WTC11 (cell line): ENCODE results near the gene GPR84.

Experiments
- AR ChIP-seq: fragments of 250-450 bp; sonication (Bioruptor Pico); IDR thresholded peaks from 2 replicates; pipeline ENCODE4 v1.9.0; 2021; ENCODE audit warnings: mild to moderate bottlenecking
- ATF1 ChIP-seq: sonication (generic); formaldehyde crosslinking; IDR thresholded peaks from 2 replicates; pipeline ENCODE4 v1.8.1; 2023; ENCODE audit warnings: mild to moderate bottlenecking, moderate library complexity, missing genetic modification reagents
- CBFB ChIP-seq: sonication (generic); formaldehyde crosslinking; IDR thresholded peaks from 2 replicates; pipeline ENCODE4 v1.8.1; 2022; ENCODE audit warnings: mild to moderate bottlenecking, low read depth, missing genetic modification reagents
- CTCF ChIP-seq: fragments of 200-600 bp; IDR thresholded peaks from 2 replicates; pipeline ENCODE4 v1.8.0; 2022; ENCODE audit warnings: antibody characterized with exemption
- E2F4 ChIP-seq: sonication (generic); formaldehyde crosslinking; IDR thresholded peaks from 2 replicates; pipeline ENCODE4 v1.8.1; 2022; ENCODE audit warnings: low read depth, mild to moderate bottlenecking, moderate library complexity, missing genetic modification reagents, borderline replicate concordance
- MXD4 ChIP-seq: fragments of 250-450 bp; sonication (Bioruptor Pico); IDR thresholded peaks from 2 replicates; pipeline ENCODE4 v1.8.0; 2021; ENCODE audit warnings: mild to moderate bottlenecking, moderate library complexity, borderline replicate concordance
- NFYB ChIP-seq: sonication (generic); formaldehyde crosslinking; conservative IDR thresholded peaks from 2 replicates; pipeline ENCODE4 v1.8.0; 2022; ENCODE audit warnings: low read depth, missing genetic modification reagents
- NR1H2 ChIP-seq: sonication (generic); formaldehyde crosslinking; IDR thresholded peaks from 2 replicates; pipeline ENCODE4 v1.9.0; 2021; ENCODE audit warnings: mild to moderate bottlenecking, moderate library complexity, missing genetic modification reagents
- USF2 ChIP-seq: sonication (generic); formaldehyde crosslinking; IDR thresholded peaks from 2 replicates; pipeline ENCODE4 v1.8.1; 2023; ENCODE audit warnings: mild to moderate bottlenecking, missing genetic modification reagents, moderate library complexity
- ZBTB43 ChIP-seq: sonication (generic); formaldehyde crosslinking; IDR thresholded peaks from 2 replicates; pipeline ENCODE4 v1.8.1; 2023; ENCODE audit warnings: mild to moderate bottlenecking, missing genetic modification reagents
- ZNF232 ChIP-seq: sonication (generic); formaldehyde crosslinking; IDR thresholded peaks from 2 replicates; pipeline ENCODE4 v1.8.0; 2022; ENCODE audit warnings: mild to moderate bottlenecking, missing genetic modification reagents
- ZNF263 ChIP-seq: sonication (generic); formaldehyde crosslinking; IDR thresholded peaks from 2 replicates; pipeline ENCODE4 v1.8.1; 2022; ENCODE audit warnings: low read depth, mild to moderate bottlenecking, moderate library complexity, missing genetic modification reagents
- ZNF317 ChIP-seq: sonication (generic); formaldehyde crosslinking; IDR thresholded peaks from 2 replicates; pipeline ENCODE4 v1.8.1; 2023; ENCODE audit warnings: low read depth, mild to moderate bottlenecking, moderate library complexity, missing genetic modification reagents, borderline replicate concordance

- TF ChIP-seq CTCF (no peak), CBFB (no peak), ZNF232 (CRISPR knock-in tag) (no peak), ZNF263 (no peak), ZBTB43 (CRISPR knock-in tag) (no peak), MXD4 (CRISPR knock-in tag) (no peak), USF2 (CRISPR knock-in tag) (no peak), ATF1 (no peak), ZNF317 (CRISPR knock-in tag) (no peak), E2F4 (no peak), NR1H2 (CRISPR knock-in tag) (no peak), AR (CRISPR knock-in tag) (no peak), NFYB (CRISPR knock-in tag) (no peak)
These were observed 48.5 kb upstream of the GPR84 start for GRCh38 chr12:54412786-54413185.
